ENCODE results near the gene GDF10.

GDF10 gene

GRCh38 chr10:47325303-47326291 is 25.6 kb downstream of the GDF10 start:
- no peak overlapping the region for H3K4me3 ChIP-seq (ENCODE audit: low read length)

GRCh38 chr10:47326306-47326926 is 26.4 kb downstream of the GDF10 start:
- Histone ChIP-seq H3K9ac (ENCODE audit: low read length) (no peak overlapping the region), H4K20me1 (ENCODE audit: insufficient read depth, low read length) (no peaks in the 10 kb centered on the region), H3K4me3 (ENCODE audit: low read length) (no peak overlapping the region), H3K4me2 (ENCODE audit: low read length) (no peak overlapping the region), H3K4me1 (ENCODE audit: low read length) (no peaks in the 10 kb centered on the region), H3K36me3 (replicated peaks; ENCODE audit: low read depth, low read length) (no peaks in the 10 kb centered on the region), H2AFZ (ENCODE audit: low read depth, low read length) (no peak overlapping the region), H3K27me3 (ENCODE audit: low read depth, low read length) (no peaks in the 10 kb centered on the region), H3K27ac (ENCODE audit: low read length) (no peak overlapping the region), H3K79me2 (ENCODE audit: low read length) (no peaks in the 10 kb centered on the region), H3K9me3 (ENCODE audit: insufficient read depth, low read length) (no peaks in the 10 kb centered on the region)
- TF ChIP-seq EZH2phosphoT487 (IDR thresholded peaks at IDR 0.05; ENCODE audit: low read depth) (no peak), CTCF (IDR thresholded peaks at IDR 0.05; ENCODE audit: low read depth, low read length) (no peak)

More at GRCh38 chr10:47325303-47326291, 25.6 kb downstream of the GDF10 start:
- Histone ChIP-seq H3K4me2 (ENCODE audit: low read length) (no peak overlapping the region), H3K79me2 (ENCODE audit: low read length) (no peaks in the 10 kb centered on the region), H3K9me3 (ENCODE audit: insufficient read depth, low read length) (no peaks in the 10 kb centered on the region), H4K20me1 (ENCODE audit: insufficient read depth, low read length) (no peaks in the 10 kb centered on the region), H3K36me3 (replicated peaks; ENCODE audit: low read depth, low read length) (no peaks in the 10 kb centered on the region), H3K27ac (ENCODE audit: low read length) (no peak overlapping the region), H3K9ac (ENCODE audit: low read length) (no peak overlapping the region), H3K4me1 (ENCODE audit: low read length) (no peaks in the 10 kb centered on the region), H3K27me3 (ENCODE audit: low read depth, low read length) (no peaks in the 10 kb centered on the region), H2AFZ (ENCODE audit: low read depth, low read length) (no peak overlapping the region)
- no peak for TF ChIP-seq CTCF (IDR thresholded peaks at IDR 0.05; ENCODE audit: low read depth, low read length)
- TF ChIP-seq EZH2phosphoT487 (IDR thresholded peaks at IDR 0.05; ENCODE audit: low read depth) = no peak

GRCh38 chr10:47326927-47327330 is 26.9 kb downstream of the GDF10 start:
- Histone ChIP-seq H4K20me1 (ENCODE audit: insufficient read depth, low read length) (no peaks in the 10 kb centered on the region), H3K4me1 (ENCODE audit: low read length) (no peaks in the 10 kb centered on the region), H3K27me3 (ENCODE audit: low read depth, low read length) (no peaks in the 10 kb centered on the region), H3K27ac (ENCODE audit: low read length) (no peak overlapping the region), H3K79me2 (ENCODE audit: low read length) (no peaks in the 10 kb centered on the region), H3K4me2 (ENCODE audit: low read length) (no peak overlapping the region), H3K36me3 (replicated peaks; ENCODE audit: low read depth, low read length) (no peaks in the 10 kb centered on the region), H3K9ac (ENCODE audit: low read length) (no peak overlapping the region), H3K4me3 (ENCODE audit: low read length) (no peak overlapping the region), H3K9me3 (ENCODE audit: insufficient read depth, low read length) (no peaks in the 10 kb centered on the region), H2AFZ (ENCODE audit: low read depth, low read length) (no peak overlapping the region)
- TF ChIP-seq EZH2phosphoT487 (IDR thresholded peaks at IDR 0.05; ENCODE audit: low read depth) (no peak), CTCF (IDR thresholded peaks at IDR 0.05; ENCODE audit: low read depth, low read length) (no peak)

GRCh38 chr10:47329855-47330254 is 29.9 kb downstream of the GDF10 start:
- H3K27ac ChIP-seq (ENCODE audit: low read length) = no peak overlapping the region
- no peak overlapping the region for H2AFZ ChIP-seq (ENCODE audit: low read depth, low read length)
- no peaks in the 10 kb centered on the region; the same call in 1 of the 2 replicates for H3K27me3 ChIP-seq (ENCODE audit: low read depth, low read length)
- no peaks in the 10 kb centered on the region for H3K4me1 ChIP-seq (ENCODE audit: low read length)
- no peak for TF ChIP-seq EZH2phosphoT487 (IDR thresholded peaks at IDR 0.05; ENCODE audit: low read depth)
- no peak for TF ChIP-seq CTCF (IDR thresholded peaks at IDR 0.05; ENCODE audit: low read depth, low read length)
- H3K36me3 ChIP-seq (replicated peaks; ENCODE audit: low read depth, low read length) = no peaks in the 10 kb centered on the region
- no peaks in the 10 kb centered on the region for H3K79me2 ChIP-seq (ENCODE audit: low read length)
- no peak overlapping the region for H3K9ac ChIP-seq (ENCODE audit: low read length)
- no peak overlapping the region for H3K4me2 ChIP-seq (ENCODE audit: low read length)
- H3K9me3 ChIP-seq (ENCODE audit: insufficient read depth, low read length) = no peaks in the 10 kb centered on the region
- no peaks in the 10 kb centered on the region for H4K20me1 ChIP-seq (ENCODE audit: insufficient read depth, low read length)
- H3K4me3 ChIP-seq (ENCODE audit: low read length) = no peak overlapping the region

All from OCI-LY3 (cell line).